Kidney (tissue), 14 donors: Measurements from ENCODE around the gene NFIA. TPM values are rescaled to one million over a fixed set of nuclear protein-coding genes. Genes with fewer than 3 reads are reported as not detected.
A peak's percentile ranks its signal among the peaks of the same experiment; 100 is the strongest.

ENCODE experiments used
- DNase-seq, 5 donors: peaks; one replicate each; pipeline ENCODE4 v3.0.0-alpha.2; 2013 to 2020
- FAIRE-seq: peaks from 2 replicates; lab custom pipeline; 2012; peaks lifted over from hg19 to GRCh38; lab: Jason Lieb, UNC
- H3K27ac ChIP-seq, 2 donors: one replicate each; pipeline ENCODE4 v1.7.0; 2013; ENCODE audit warnings: low read depth in 2 of 2, low read length in 2 of 2, inconsistent platforms in 1 of 2
- H3K27me3 ChIP-seq: one replicate; pipeline ENCODE4 v1.7.1; 2013; ENCODE audit warnings: low read length, inconsistent platforms; ENCODE audit not compliant: control insufficient read depth, insufficient read depth
- H3K36me3 ChIP-seq, 3 donors: one replicate each; pipeline versions ENCODE4 v1.7.0 to v1.7.1; 2013; ENCODE audit warnings: low read length in 3 of 3, control low read depth in 1 of 3, inconsistent platforms in 1 of 3; ENCODE audit not compliant: insufficient read depth in 3 of 3, control insufficient read depth in 2 of 3
- H3K4me1 ChIP-seq, 3 donors: one replicate each; pipeline versions ENCODE4 v1.7.0 to v1.7.1; 2013; ENCODE audit warnings: low read length in 3 of 3, inconsistent platforms in 1 of 3, low read depth in 1 of 3; ENCODE audit not compliant: control insufficient read depth in 2 of 3, insufficient read depth in 2 of 3
- H3K4me3 ChIP-seq, 3 donors: one replicate each; pipeline versions ENCODE4 v1.7.0 to v1.8.1; 2013; ENCODE audit warnings: low read length in 3 of 3, control low read depth in 1 of 3, inconsistent platforms in 1 of 3
- H3K9ac ChIP-seq, 3 donors: one replicate each; pipeline versions ENCODE4 v1.7.0 to v1.7.1; 2013; ENCODE audit warnings: low read length in 3 of 3, control low read depth in 1 of 3, inconsistent platforms in 1 of 3
- H3K9me3 ChIP-seq, 3 donors: one replicate each; pipeline versions ENCODE4 v1.7.0 to v1.7.1; 2013; ENCODE audit warnings: low read length in 3 of 3, control low read depth in 1 of 3, inconsistent platforms in 1 of 3; ENCODE audit not compliant: control insufficient read depth in 2 of 3, insufficient read depth in 1 of 3
- CTCF ChIP-seq: IDR thresholded peaks from 3 replicates; pipeline ENCODE4 v1.5.1; 2012; ENCODE audit warnings: mild to moderate bottlenecking, moderate library complexity, borderline replicate concordance; ENCODE audit not compliant: insufficient read depth; ENCODE audit errors: extremely low read depth
- intact Hi-C: fragments of 100-400 bp; cut with DNase I; formaldehyde crosslinking; loops from one replicate; pipeline ENCODE4 v1.11.1; 2022
- polyA plus RNA-seq: library from polyadenylated mRNA; stranded (reverse); fragments of 350-450 nt; fragmentation: Illumina TruSeq; extraction: RNeasy Lipid Tissue Mini Kit (QIAGEN cat#74804); gene quantifications from one replicate; pipeline ENCODE4 v1.2.3, GENCODE V29; 2014; ENCODE audit warnings: low read depth, low replicate concordance; ENCODE audit not compliant: insufficient read depth
- total RNA-seq: library from RNA; stranded (reverse); fragmentation: NEBNext Ultra II Directional; extraction: Animal tissue kit (Norgen Biotek cat#: 25700); gene quantifications from one replicate; pipeline ENCODE4 v1.2.1, GENCODE V29; 2021
- donor health status: control.
- donor health status: control.
- donor health status: control.
- donor health status: control.
- donor health status: control.
- donor health status: DM: yes; HTN: yes; CAD: no.
- donor health status: Normal renal cell carcinoma (clear cell type).

The NFIA gene
- total and polyA plus RNA-seq, 2 donors from 2014 or later, result 4.8 to 87.5 TPM

- no peaks in the 10 kb centered on the region for H3K27me3 ChIP-seq
- no peak overlapping the region for H3K9ac ChIP-seq
- H3K9me3 ChIP-seq, result no peaks in the 10 kb centered on the region
- DNase-seq, result peak in 1 of 5 donors; percentile 28
- H3K36me3 ChIP-seq, result no peaks in the 10 kb centered on the region
- peaks cover 0 to 5% (median 0%) of the 10 kb centered on the region in 3 donors for H3K4me1 ChIP-seq
- intact Hi-C loops, result no loop called here
- no peak for FAIRE-seq
- H3K4me3 ChIP-seq, result peak overlapping the region; percentile 7 to 65 (median 53)
- peak overlapping the region; percentile 16 to 43 for H3K27ac ChIP-seq
- TF ChIP-seq CTCF, result no peak
Observed at GRCh38 chr1:61202854-61203598, 120.7 kb downstream of the NFIA start.

- DNase-seq (no peak), FAIRE-seq (no peak)
- H3K4me3 ChIP-seq, result no peak overlapping the region
- H3K9me3 ChIP-seq, result no peaks in the 10 kb centered on the region
- H3K27me3 ChIP-seq, result no peaks in the 10 kb centered on the region
- H3K9ac ChIP-seq, result no peak overlapping the region
- H3K36me3 ChIP-seq, result no peaks in the 10 kb centered on the region
- no peak overlapping the region for H3K27ac ChIP-seq
- no peak for TF ChIP-seq CTCF
- peaks cover 0 to 5% (median 0%) of the 10 kb centered on the region in 3 donors for H3K4me1 ChIP-seq
- intact Hi-C loops, result no loop called here
Observed at GRCh38 chr1:61204528-61204927, 122.2 kb downstream of the NFIA start.

- Histone ChIP-seq H3K4me1 (peaks cover 0 to 2% (median 0%) of the 10 kb centered on the region in 3 donors), H3K27me3 (no peaks in the 10 kb centered on the region), H3K4me3 (no peak overlapping the region), H3K27ac (no peak overlapping the region), H3K9me3 (no peaks in the 10 kb centered on the region), H3K9ac (no peak overlapping the region), H3K36me3 (no peaks in the 10 kb centered on the region)
- intact Hi-C loops, result no loop called here
- no peak for TF ChIP-seq CTCF
- DNase-seq (peak in 1 of 5 donors; percentile 25), FAIRE-seq (no peak)
Observed at GRCh38 chr1:61207416-61207815, 125.1 kb downstream of the NFIA start.
